IPS DF 19.7 (cell line): ENCODE data around the gene SYDE2.
"Not testable (repeated sequence)": the region's sequence is repeated elsewhere in the genome, so short reads cannot be mapped to it uniquely, and the experiment has no call there.

Source experiments
- DNase-seq: peaks from one replicate; pipeline ENCODE4 v3.0.0-alpha.2; 2013; ENCODE audit warnings: low read depth, low spot score

Gene SYDE2

DNA sequence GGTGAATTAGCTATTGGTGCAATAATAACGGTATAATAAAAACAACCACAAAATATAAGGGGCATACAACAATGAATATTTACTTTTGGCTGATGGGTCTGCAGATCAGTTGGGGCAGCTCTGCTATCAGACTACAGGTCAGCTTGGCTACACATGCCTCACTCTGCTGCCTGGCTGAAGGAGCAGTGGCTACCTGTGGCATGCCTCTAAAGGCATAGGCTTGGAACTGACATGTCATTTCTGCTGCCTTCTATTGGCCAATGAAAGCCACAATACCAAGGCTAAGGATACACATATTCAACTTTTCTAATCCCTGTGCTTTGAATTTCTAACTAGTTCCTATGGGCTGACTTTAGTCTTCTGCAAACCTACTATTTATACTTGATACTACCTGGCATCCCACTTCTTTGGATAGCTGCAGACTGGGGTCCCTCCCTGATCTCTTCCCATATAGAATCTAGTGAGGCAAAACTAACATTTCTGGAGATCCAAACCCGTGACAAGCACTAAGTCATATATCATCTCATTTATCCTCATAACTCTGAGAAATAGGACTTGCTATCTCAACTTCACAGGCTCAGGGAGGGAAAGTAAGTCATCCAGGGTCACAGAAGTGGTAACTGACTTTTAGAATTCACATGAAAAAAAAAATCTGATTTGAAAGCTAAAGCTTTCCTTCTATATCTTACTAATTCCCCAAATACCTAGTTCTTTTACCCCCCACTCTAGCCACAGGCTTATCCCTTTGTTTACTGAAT lies 19.2 kb upstream of the SYDE2 start:
- no peak for DNase-seq

- DNase-seq = no peak
These were observed 15.9 kb upstream of the SYDE2 start for GRCh38 chr1:85216697-85217096.

DNA sequence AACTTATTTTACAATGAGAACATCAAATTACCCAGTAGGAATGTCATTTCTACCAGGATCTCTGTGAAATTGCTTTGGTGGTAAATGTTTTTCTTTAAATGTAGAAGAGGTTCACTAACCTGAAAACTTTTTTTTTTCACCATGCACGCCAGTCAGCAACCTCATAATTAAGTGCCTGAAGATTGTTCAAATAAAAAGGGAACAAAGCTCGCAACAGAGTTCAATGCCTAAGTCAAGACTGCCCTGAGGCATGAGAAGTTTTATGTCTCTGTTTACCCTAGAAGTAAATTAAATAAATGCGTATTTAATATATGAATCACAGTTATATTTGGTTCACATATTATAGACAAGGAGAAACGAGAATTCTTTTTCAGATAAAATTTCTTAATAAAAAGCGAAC lies 13.8 kb upstream of the SYDE2 start:
- DNase-seq = no peak

- DNase-seq = no peak
These were observed 7.7 kb upstream of the SYDE2 start for GRCh38 chr1:85208488-85208887.

GRCh38 chr1:85203573-85204171 lies 2.9 kb upstream of the SYDE2 start:
- DNase-seq = no peak

GRCh38 chr1:85202864-85203255 lies 2.0 kb upstream of the SYDE2 start:
- no peak for DNase-seq

DNA sequence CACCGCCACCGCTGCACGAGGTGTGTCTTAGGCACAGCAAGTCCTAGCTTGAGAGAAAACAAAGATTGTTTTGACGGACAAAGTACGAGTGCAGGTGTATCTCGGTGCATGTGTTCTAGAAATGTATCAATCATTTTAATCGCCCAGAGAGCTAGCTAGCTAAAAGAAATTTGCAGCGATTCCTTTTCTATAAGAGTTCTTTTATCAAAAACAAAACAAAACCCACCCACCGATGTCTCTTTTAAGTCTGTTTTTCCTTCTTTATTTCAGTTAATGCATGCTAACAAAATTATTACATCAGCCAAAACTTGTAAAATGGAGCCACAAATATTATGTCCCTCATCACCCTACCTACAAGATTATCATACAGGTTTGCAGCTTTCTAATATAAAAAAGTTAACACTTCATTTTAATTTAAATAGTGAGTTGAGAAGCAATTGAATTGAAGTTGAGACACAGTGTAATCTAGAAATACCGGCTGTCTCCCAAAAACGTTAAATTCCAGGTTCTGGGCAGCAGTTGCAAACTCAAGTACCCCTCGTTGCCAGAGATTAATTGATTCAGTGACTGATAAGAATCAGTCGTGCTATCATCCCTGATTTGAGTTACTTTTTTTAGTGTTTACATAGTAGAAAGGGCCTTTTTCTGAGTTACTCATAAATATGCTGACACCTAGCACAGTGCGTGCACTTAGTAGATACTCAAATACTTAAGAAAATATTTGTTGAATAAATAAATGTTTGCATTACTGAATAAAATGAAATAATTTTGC lies 1.5 kb upstream of the SYDE2 start:
- no peak for DNase-seq

GRCh38 chr1:85201340-85202091 lies 700 bp upstream of the SYDE2 start:
- DNase-seq = no peak

DNA sequence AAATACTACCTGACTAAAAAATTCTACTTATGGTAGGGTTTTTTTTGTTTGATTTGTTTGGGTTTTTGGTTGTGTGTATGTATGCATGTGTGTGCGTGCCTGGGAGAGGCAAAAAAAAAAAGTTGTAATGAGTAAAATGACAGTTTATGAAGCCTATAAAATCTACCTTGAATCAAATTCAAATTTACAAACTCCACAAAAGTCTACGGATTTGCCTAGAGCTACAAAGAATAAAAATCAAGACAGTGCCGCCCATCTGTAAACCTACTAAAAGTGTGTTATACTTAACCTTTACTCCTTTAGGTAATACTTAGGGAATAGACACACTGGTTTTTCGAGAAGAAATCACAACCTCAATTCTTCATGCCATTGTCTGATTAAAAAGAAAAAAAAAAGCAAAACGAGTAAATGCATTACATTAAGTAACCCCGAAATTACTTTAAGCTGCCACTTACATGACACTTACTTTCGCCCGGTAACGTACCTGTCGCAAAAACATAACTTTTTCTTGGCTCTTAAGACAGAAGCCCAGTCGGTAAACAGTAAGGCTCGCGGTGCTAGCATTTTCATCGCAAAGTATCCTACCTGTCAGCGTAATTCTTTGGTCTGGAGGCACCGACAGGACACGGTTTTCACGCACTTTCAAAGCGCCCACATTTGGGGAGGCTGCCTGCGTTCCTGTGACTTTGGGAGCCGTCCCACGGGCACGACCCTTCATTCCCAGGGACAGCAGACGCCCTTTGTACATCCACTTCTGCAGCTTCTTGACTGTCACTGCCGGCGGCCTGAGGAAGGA lies 951 bp downstream of the SYDE2 start:
- DNase-seq = no peak

DNA sequence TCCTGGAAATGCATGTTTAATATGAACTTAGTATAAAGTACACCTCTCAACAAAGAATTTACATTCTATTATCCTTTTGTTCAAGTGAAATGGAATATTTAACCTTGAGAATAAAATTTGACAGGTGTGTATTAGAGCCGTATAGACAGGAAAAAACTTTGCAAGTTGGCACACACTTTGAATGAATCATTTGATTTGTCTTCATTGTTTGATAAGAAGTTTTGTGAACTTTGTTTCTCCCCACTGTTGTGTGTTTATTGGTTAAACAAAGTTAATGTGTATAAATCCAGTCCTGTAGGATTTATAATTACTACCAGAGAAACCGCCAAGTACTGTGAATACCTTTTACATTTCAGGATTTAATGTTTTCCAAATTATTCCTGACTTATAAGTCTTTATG lies 2.0 kb downstream of the SYDE2 start:
- DNase-seq = no peak

GRCh38 chr1:85196358-85196757 lies 4.5 kb downstream of the SYDE2 start:
- no peak for DNase-seq

- no peak for DNase-seq
These were observed 5.1 kb downstream of the SYDE2 start for GRCh38 chr1:85195703-85196102.

DNA sequence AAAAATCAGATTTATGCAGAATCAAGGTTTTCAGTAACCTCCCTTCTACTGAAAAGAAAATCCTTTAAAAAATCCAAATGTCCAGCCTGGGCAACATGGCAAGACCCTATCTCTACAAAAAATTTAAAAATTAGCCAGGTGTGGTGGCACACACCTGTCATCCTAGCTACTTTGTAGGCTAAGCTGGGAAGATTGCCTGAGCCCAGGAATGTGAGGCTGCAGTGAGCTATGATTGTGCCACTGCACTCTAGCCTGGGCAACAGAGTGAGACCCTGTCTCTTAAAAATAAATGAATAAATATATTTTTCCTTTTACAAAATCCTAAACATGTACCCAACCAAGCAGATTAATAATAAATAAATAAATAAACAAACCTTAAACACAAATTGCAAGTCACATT lies 8.7 kb downstream of the SYDE2 start:
- DNase-seq = not testable (repeated sequence)

DNA sequence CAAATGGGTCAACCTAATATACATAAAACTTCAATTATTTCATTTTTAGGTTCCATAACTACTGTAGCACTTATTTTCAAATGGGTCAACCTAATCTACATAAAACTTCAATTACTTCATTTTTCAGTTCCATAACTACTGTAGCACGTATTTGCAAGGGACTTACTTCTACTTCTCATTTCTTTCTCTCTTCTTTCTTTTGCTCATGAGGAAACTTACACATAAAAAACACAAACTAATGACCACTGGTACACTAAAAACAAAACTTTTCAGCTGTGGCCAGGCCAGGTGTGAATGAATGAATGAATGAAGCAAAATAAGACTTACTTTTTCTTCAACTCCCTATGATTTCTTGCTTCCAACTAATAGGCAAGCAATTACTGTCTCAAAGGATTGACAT lies 11.7 kb downstream of the SYDE2 start:
- DNase-seq = no peak

GRCh38 chr1:85188530-85188929 lies 12.3 kb downstream of the SYDE2 start:
- DNase-seq = no peak

DNA sequence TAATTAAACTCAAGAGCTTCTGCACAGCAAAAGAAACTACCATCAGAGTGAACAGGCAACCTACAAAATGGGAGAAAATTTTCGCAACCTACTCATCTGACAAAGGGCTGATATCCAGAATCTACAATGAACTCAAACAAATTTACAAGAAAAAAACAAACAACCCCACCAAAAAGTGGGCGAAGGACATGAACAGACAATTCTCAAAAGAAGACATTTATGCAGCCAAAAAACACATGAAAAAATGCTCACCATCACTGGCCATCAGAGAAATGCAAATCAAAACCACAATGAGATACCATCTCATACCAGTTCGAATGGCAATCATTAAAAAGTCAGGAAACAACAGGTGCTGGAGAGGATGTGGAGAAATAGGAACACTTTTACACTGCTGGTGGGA lies 13.8 kb downstream of the SYDE2 start:
- not testable (repeated sequence) for DNase-seq

- no peak for DNase-seq
These were observed 16.6 kb downstream of the SYDE2 start for GRCh38 chr1:85184245-85184644.

DNA sequence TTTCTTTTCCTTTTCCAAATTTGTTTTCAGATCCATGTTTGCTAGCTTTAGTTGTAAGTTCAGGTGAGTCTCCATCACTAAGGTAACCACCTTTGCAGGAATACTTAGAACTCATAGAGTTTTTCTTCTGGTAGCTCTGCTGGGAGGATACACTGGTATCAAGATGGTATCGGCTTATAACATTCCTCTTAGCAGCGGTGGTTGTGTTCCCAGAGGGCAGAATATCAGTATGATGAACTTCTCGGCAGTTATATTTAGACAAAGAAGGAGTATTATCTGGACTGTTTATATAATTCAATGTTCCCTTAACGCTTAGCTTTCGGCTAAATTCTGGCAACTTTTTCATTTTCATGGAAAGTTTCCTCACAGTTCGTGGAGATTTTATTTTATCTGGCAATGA lies 18.1 kb downstream of the SYDE2 start:
- no peak for DNase-seq

DNA sequence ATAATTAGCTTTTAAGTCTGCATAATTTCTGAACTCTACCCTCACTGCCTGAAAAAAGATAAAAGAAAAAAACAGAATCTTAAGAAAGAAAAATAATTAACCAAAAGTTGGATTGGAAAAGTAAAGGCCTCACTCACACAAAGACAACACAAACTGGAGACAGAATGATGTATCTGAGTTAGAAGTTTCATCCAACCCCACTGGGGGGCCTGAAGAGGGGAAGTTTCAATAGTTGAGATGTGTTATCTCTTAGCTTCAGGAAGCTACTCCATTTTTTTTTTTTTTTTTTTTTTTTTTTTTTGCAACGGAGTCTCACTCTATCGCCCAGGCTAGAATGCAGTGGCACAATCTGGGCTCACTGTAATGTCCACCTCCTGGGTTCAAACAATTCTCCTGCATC lies 19.9 kb downstream of the SYDE2 start:
- no peak for DNase-seq

GRCh38 chr1:85179522-85179921 lies 21.3 kb downstream of the SYDE2 start:
- DNase-seq = no peak

DNA sequence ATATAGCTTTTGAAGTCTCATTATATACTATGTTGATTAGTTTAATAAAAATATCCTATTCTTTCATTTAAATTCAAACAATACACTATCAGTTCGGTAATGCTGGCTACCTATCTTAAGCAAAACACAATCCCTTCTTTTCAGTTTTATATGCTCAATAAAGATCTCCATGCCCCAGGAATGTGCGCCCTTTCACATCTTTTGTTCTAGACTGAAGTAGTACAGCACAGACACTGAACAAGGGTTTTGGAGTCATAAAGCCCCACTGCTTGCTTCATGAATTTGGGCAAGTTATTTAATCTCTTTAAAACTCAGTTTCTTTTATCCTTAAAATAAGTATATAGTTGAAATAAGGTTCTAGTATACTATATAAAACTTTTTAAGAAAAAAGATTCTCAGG lies 22.4 kb downstream of the SYDE2 start:
- DNase-seq = no peak
